H1 (cell line): Measurements from ENCODE around the gene NOL12. TPM values are rescaled to one million over a fixed set of nuclear protein-coding genes. Genes with fewer than 3 reads are reported as not detected.

Source experiments
- CTCF ChIA-PET: fragments of 300-600 bp; sonication (Branson Sonifier 250); formaldehyde crosslinking; loops from one replicate; lab custom pipeline; 2021; ENCODE audit not compliant: partially characterized antibody; lab: Charles Lee
- POLR2A ChIA-PET: fragments of 300-600 bp; sonication (Branson Sonifier 250); formaldehyde crosslinking; loops from one replicate; lab custom pipeline; 2021; ENCODE audit warnings: inconsistent platforms; ENCODE audit not compliant: partially characterized antibody; lab: Charles Lee
- DNase-seq, 2 experiments: peaks; one replicate each; pipeline versions ENCODE4 v3.0.0 to v3.0.0-alpha.2; 2010 to 2022; ENCODE audit warnings: low spot score in 2 of 2, low read depth in 1 of 2, mixed read lengths in 1 of 2
- FAIRE-seq: peaks from 2 replicates; lab custom pipeline; 2011; peaks lifted over from hg19 to GRCh38; lab: Jason Lieb, UNC
- H2AFZ ChIP-seq: 2 replicates; pipeline ENCODE4 v1.8.1; 2012; ENCODE audit warnings: low read length, inconsistent platforms
- H2AK5ac ChIP-seq: 2 replicates; pipeline ENCODE4 v1.6.1; 2013; ENCODE audit warnings: low read depth, low read length
- H2BK120ac ChIP-seq: replicated peaks from 2 replicates; pipeline ENCODE3; 2013; ENCODE audit warnings: low read depth, low read length, inconsistent platforms
- H2BK12ac ChIP-seq: 2 replicates; pipeline ENCODE4 v1.6.1; 2013; ENCODE audit warnings: low read depth, low read length
- H2BK15ac ChIP-seq: 2 replicates; pipeline ENCODE4 v1.6.1; 2013; ENCODE audit warnings: low read length
- H2BK20ac ChIP-seq: 2 replicates; pipeline ENCODE4 v1.6.1; 2013; ENCODE audit warnings: low read length
- H2BK5ac ChIP-seq: 2 replicates; pipeline ENCODE4 v1.6.1; 2013; ENCODE audit warnings: low read depth, low read length
- H3K14ac ChIP-seq: 2 replicates; pipeline ENCODE4 v1.6.1; 2013; ENCODE audit warnings: inconsistent platforms; ENCODE audit not compliant: insufficient read length
- H3K18ac ChIP-seq: 2 replicates; pipeline ENCODE4 v1.6.1; 2013; ENCODE audit warnings: low read length; ENCODE audit errors: extremely low read depth
- H3K23ac ChIP-seq: 2 replicates; pipeline ENCODE4 v1.6.1; 2013; ENCODE audit warnings: inconsistent platforms; ENCODE audit not compliant: insufficient read length
- H3K23me2 ChIP-seq: 2 replicates; pipeline ENCODE4 v1.6.1; 2013; ENCODE audit warnings: low read depth, low read length
- H3K27ac ChIP-seq: 2 replicates; pipeline ENCODE4 v1.6.1; 2011; ENCODE audit warnings: low read depth, low read length, inconsistent platforms
- H3K27me3 ChIP-seq, 4 experiments: replicated peaks in 1 of 4; 1 replicate in 1 of 4; 2 replicates in 3 of 4; pipeline versions ENCODE4 v1.6.1 to v1.8.1; 2011 to 2013; ENCODE audit warnings: low read length in 3 of 4, mild to moderate bottlenecking in 3 of 4, inconsistent platforms in 2 of 4, mixed read lengths in 2 of 4, moderate library complexity in 1 of 4; ENCODE audit not compliant: control insufficient read depth in 3 of 4, insufficient read depth in 3 of 4; ENCODE audit errors: extremely low read depth in 1 of 4
- H3K36me3 ChIP-seq, 4 experiments: 2 replicates each; pipeline versions ENCODE4 v1.6.1 to v1.8.1; 2011 to 2013; ENCODE audit warnings: mild to moderate bottlenecking in 4 of 4, low read length in 3 of 4, moderate library complexity in 2 of 4, control low read depth in 1 of 4, inconsistent platforms in 1 of 4; ENCODE audit not compliant: insufficient read depth in 4 of 4, control insufficient read depth in 2 of 4
- H3K4ac ChIP-seq: replicated peaks from 2 replicates; pipeline ENCODE3; 2013; ENCODE audit warnings: low read length, low read depth, mixed read lengths, inconsistent platforms; ENCODE audit not compliant: insufficient read length
- H3K4me1 ChIP-seq, 4 experiments: replicated peaks in 1 of 4; 1 replicate in 1 of 4; 2 replicates in 3 of 4; pipeline versions ENCODE4 v1.6.1 to v1.8.1; 2011 to 2013; ENCODE audit warnings: low read length in 3 of 4, inconsistent platforms in 2 of 4, mixed read lengths in 1 of 4; ENCODE audit not compliant: insufficient read depth in 4 of 4, control insufficient read depth in 3 of 4
- H3K4me2 ChIP-seq, 2 experiments: 2 replicates each; pipeline versions ENCODE4 v1.6.1 to v1.8.1; 2011 to 2013; ENCODE audit warnings: low read depth in 2 of 2, low read length in 2 of 2, control low read depth in 1 of 2, inconsistent platforms in 1 of 2, mild to moderate bottlenecking in 1 of 2; ENCODE audit not compliant: insufficient read depth in 1 of 2
- H3K4me3 ChIP-seq, 4 experiments: fragments of 200-600, 300-600 bp in 1 of 4; sonication (generic), shearing (Covaris generic), sonication (Bioruptor Twin) in 1 of 4; 2 replicates each; pipeline versions ENCODE4 v1.5.1 to v1.8.1; 2011 to 2016; ENCODE audit warnings: low read length in 4 of 4, low read depth in 3 of 4, control low read depth in 2 of 4, inconsistent platforms in 2 of 4, mild to moderate bottlenecking in 2 of 4, mixed read lengths in 1 of 4, moderate library complexity in 1 of 4; ENCODE audit not compliant: insufficient read depth in 2 of 4; ENCODE audit errors: extremely low read depth in 1 of 4
- H3K56ac ChIP-seq: replicated peaks from 2 replicates; pipeline ENCODE3; 2013; ENCODE audit warnings: low read depth, mild to moderate bottlenecking, mixed read lengths, low read length, inconsistent platforms; ENCODE audit not compliant: insufficient read length
- H3K79me1 ChIP-seq: 2 replicates; pipeline ENCODE4 v1.6.1; 2013; ENCODE audit warnings: low read depth, low read length, control low read depth
- H3K79me2 ChIP-seq, 2 experiments: 2 replicates each; pipeline versions ENCODE4 v1.6.1 to v1.8.1; 2012 to 2013; ENCODE audit warnings: low read length in 2 of 2, mild to moderate bottlenecking in 2 of 2, inconsistent platforms in 1 of 2; ENCODE audit not compliant: insufficient read depth in 2 of 2, control insufficient read depth in 1 of 2
- H3K9ac ChIP-seq, 4 experiments: replicated peaks in 1 of 4; 1 replicate in 1 of 4; 2 replicates in 3 of 4; pipeline versions ENCODE4 v1.6.1 to v1.8.1; 2011 to 2013; ENCODE audit warnings: low read depth in 3 of 4, low read length in 3 of 4, control low read depth in 2 of 4, mild to moderate bottlenecking in 2 of 4, moderate library complexity in 2 of 4, inconsistent platforms in 1 of 4; ENCODE audit errors: extremely low read depth in 1 of 4
- H3K9me3 ChIP-seq, 2 experiments: 2 replicates each; pipeline versions ENCODE4 v1.6.1 to v1.8.1; 2012 to 2013; ENCODE audit warnings: mild to moderate bottlenecking in 2 of 2, moderate library complexity in 2 of 2, control low read depth in 1 of 2, inconsistent platforms in 1 of 2, low read depth in 1 of 2, low read length in 1 of 2, mixed read lengths in 1 of 2; ENCODE audit not compliant: insufficient read depth in 2 of 2
- H4K20me1 ChIP-seq, 2 experiments: replicated peaks in 1 of 2; 2 replicates each; pipeline versions ENCODE3 to v1.8.1; 2011 to 2013; ENCODE audit warnings: inconsistent platforms in 2 of 2, low read length in 2 of 2, mild to moderate bottlenecking in 1 of 2; ENCODE audit not compliant: insufficient read depth in 2 of 2, control insufficient read depth in 1 of 2
- H4K5ac ChIP-seq: 2 replicates; pipeline ENCODE4 v1.6.1; 2013; ENCODE audit warnings: low read length, low read depth, mixed read lengths, inconsistent platforms; ENCODE audit not compliant: insufficient read length
- H4K8ac ChIP-seq: 2 replicates; pipeline ENCODE4 v1.8.0; 2013; ENCODE audit warnings: mild to moderate bottlenecking, moderate library complexity, low read length, inconsistent platforms; ENCODE audit not compliant: insufficient read depth; ENCODE audit errors: extremely low read depth
- H4K91ac ChIP-seq: replicated peaks from 2 replicates; pipeline ENCODE3; 2013; ENCODE audit warnings: low read length, mixed read lengths, inconsistent platforms; ENCODE audit not compliant: insufficient read length
- BACH1 ChIP-seq: IDR thresholded peaks from 2 replicates; pipeline ENCODE4 v1.6.1; 2012; ENCODE audit warnings: low read length, improper control_type of control experiment
- CHD2 ChIP-seq: IDR thresholded peaks from 2 replicates; pipeline ENCODE4 v1.6.1; 2012; ENCODE audit warnings: low read length, improper control_type of control experiment
- CTCF ChIP-seq, 3 experiments: IDR thresholded peaks; 1 replicate in 2 of 3; 2 replicates in 1 of 3; pipeline versions ENCODE4 v1.5.1 to v1.6.1; 2011; ENCODE audit warnings: low read length in 3 of 3, mild to moderate bottlenecking in 3 of 3, inconsistent platforms in 2 of 3, low read depth in 1 of 3, moderate library complexity in 1 of 3; ENCODE audit not compliant: insufficient read depth in 1 of 3; ENCODE audit errors: control extremely low read depth in 1 of 3
- GTF2F1 ChIP-seq: IDR thresholded peaks from 2 replicates; pipeline ENCODE4 v1.6.1; 2012; ENCODE audit warnings: low read depth, low read length, improper control_type of control experiment, borderline replicate concordance
- MAFK ChIP-seq: IDR thresholded peaks from 2 replicates; pipeline ENCODE4 v1.6.1; 2012; ENCODE audit warnings: low read depth, mild to moderate bottlenecking, improper control_type of control experiment, low read length
- RBBP5 ChIP-seq: IDR thresholded peaks from 2 replicates; pipeline ENCODE4 v1.7.1; 2012; ENCODE audit warnings: low read depth, mild to moderate bottlenecking, inconsistent platforms, low read length, moderate library complexity, borderline replicate concordance
- RNF2 ChIP-seq: fragments of 200-900, 300-1000 bp; sonication (generic); IDR thresholded peaks from 2 replicates; pipeline ENCODE4 v1.7.1; 2016; ENCODE audit warnings: borderline replicate concordance, low read depth, mild to moderate bottlenecking, antibody characterized with exemption, low read length; ENCODE audit not compliant: poor library complexity, severe bottlenecking; ENCODE audit errors: missing control alignments
- RXRA ChIP-seq: IDR thresholded peaks from 2 replicates; pipeline ENCODE4 v1.6.1; 2011; ENCODE audit warnings: low read depth, mild to moderate bottlenecking, low read length, moderate library complexity; ENCODE audit not compliant: insufficient read depth
- SIRT6 ChIP-seq: IDR thresholded peaks from one replicate; pipeline ENCODE4 v1.7.1; 2012; ENCODE audit warnings: low read length, inconsistent platforms
- ZNF274 ChIP-seq: IDR thresholded peaks from 2 replicates; pipeline ENCODE4 v1.7.0; 2012; ENCODE audit warnings: low read length, borderline replicate concordance; ENCODE audit errors: extremely low read depth
- WGBS, 2 experiments: shearing (Covaris generic) in 1 of 2; methylation state at CpG; one replicate each; pipeline versions ENCODE4 v1.1.6 to v1.1.7; 2013 to 2015; ENCODE audit warnings: low lambda C conversion rate in 2 of 2, mixed read lengths in 2 of 2, inconsistent platforms in 1 of 2, low coverage in 1 of 2, missing lambda C conversion rate in 1 of 2; ENCODE audit not compliant: insufficient replicate concordance in 2 of 2, insufficient coverage in 1 of 2, insufficient read length in 1 of 2; ENCODE audit errors: extremely low coverage in 1 of 2, missing lambda C conversion rate in 1 of 2; 5-methylcytosine and 5-hydroxymethylcytosine counted together
- polyA plus RNA-seq, 7 experiments: library from polyadenylated mRNA; depleted of rRNA in 3 of 7; stranded (reverse) in 5 of 7; unstranded in 2 of 7; fragments of >200 nt in 5 of 7; fragments of 200-250 nt in 2 of 7; gene quantifications; 1 replicate in 5 of 7; 2 replicates in 1 of 7; 4 replicates in 1 of 7; pipeline versions ENCODE4 v1.2.1 to v1.2.3, GENCODE V29; 2011 to 2013; ENCODE audit warnings: missing spikeins in 2 of 7, mixed read lengths in 2 of 7
- total RNA-seq: library from RNA; stranded (reverse); fragmentation: NEBNext Ultra II Directional; extraction: Animal tissue kit (Norgen Biotek cat#: 25700); gene quantifications from 2 replicates; pipeline ENCODE4 v1.2.1, GENCODE V29; 2021

The NOL12 gene
- total and polyA plus RNA-seq, 2 of the 8 experiments (the other 6 are each of a cell fraction or from before 2014, with no cell fraction given), result 25.3 to 28.3 TPM

- no peak overlapping the region for H3K27ac ChIP-seq
- POLR2A ChIA-PET, result interaction anchor here (0.5 to 1.6 kb wide), 3 partner anchors 11 to 130 kb away, joined by 3 read pairs; a partner anchor contains a TSS
- no peaks in the 10 kb centered on the region for H3K9me3 ChIP-seq
- H3K9ac ChIP-seq, result no peak overlapping the region
- H2BK20ac ChIP-seq, result no peak overlapping the region
- H2BK120ac ChIP-seq, result no peak overlapping the region
- H3K18ac ChIP-seq, result no peak overlapping the region
- no peak overlapping the region for H4K91ac ChIP-seq
- DNase-seq (no peak), FAIRE-seq (no peak)
- H4K20me1 ChIP-seq, result peaks cover 0 to 2% of the 10 kb centered on the region in 2 experiments
- no peak overlapping the region for H3K23ac ChIP-seq
- no peak overlapping the region for H4K8ac ChIP-seq
- H3K14ac ChIP-seq, result no peak overlapping the region
- H3K27me3 ChIP-seq, result peaks cover 0 to 2% (median 0%) of the 10 kb centered on the region in 4 experiments; a peak in 1 of 7 replicates
- H2AK5ac ChIP-seq, result peak overlapping the region; percentile 24; the same call in 1 of the 2 replicates
- no peaks in the 10 kb centered on the region for H3K36me3 ChIP-seq
- H3K4me1 ChIP-seq, result peaks cover 0 to 19% (median 13%) of the 10 kb centered on the region in 4 experiments; a peak in 6 of 7 replicates
- no peak overlapping the region for H3K4me2 ChIP-seq
- H3K4ac ChIP-seq, result no peak overlapping the region
- CTCF ChIA-PET, result interaction anchor here (0.8 to 16.3 kb wide), 6 partner anchors 12 to 57 kb away, joined by 3 to 261 read pairs (median 4); partner anchors contain the start of genes SH3BP1 and TRIOBP
- H2BK5ac ChIP-seq, result no peak overlapping the region
- no peak overlapping the region for H4K5ac ChIP-seq
- H2BK12ac ChIP-seq, result 0 out of 2 replicates have a peak overlapping the region, but pooled peaks have one; percentile 27
- H2AFZ ChIP-seq, result no peak overlapping the region
- no peak overlapping the region for H3K4me3 ChIP-seq
- peaks cover 2% of the 10 kb centered on the region; the same call in 1 of the 2 replicates for H3K23me2 ChIP-seq
- WGBS, 2 experiments, result 88% methylated on average over 12 of the region's 12 CpGs; no CpG with 5 or more reads in 1 of the 2 experiments
- no peak overlapping the region for H3K56ac ChIP-seq
- no peak overlapping the region for H2BK15ac ChIP-seq
- H3K79me2 ChIP-seq, result 0 out of 4 replicates have a peak, but pooled peaks cover 0 to 2% of the 10 kb centered on the region in 2 experiments
- H3K79me1 ChIP-seq, result no peaks in the 10 kb centered on the region
- TF ChIP-seq RNF2, result no peak
- TF ChIP-seq MAFK, result no peak
- no peak for TF ChIP-seq CHD2
- no peak for TF ChIP-seq SIRT6
- TF ChIP-seq GTF2F1, result no peak
- no peak for TF ChIP-seq ZNF274
- no peak for TF ChIP-seq CTCF (IDR thresholded peaks at IDR 0.05; ENCODE audit: control extremely low read depth in 1 of 3, insufficient read depth in 1 of 3, low read depth in 1 of 3, low read length in 3 of 3)
- no peak for TF ChIP-seq RXRA
- no peak for TF ChIP-seq RBBP5
- TF ChIP-seq BACH1, result no peak
Measured at GRCh38 chr22:37674248-37674647, 11.9 kb upstream of the NOL12 start.
